IMR-90 (cell line): ENCODE data around the gene RASGRP3. TPM values are rescaled to one million over a fixed set of nuclear protein-coding genes. Genes with fewer than 3 reads are reported as not detected.

Source experiments
- ATAC-seq: fragments of 200-7000 bp; cut with Tn5 transposase; 2 replicates; pipeline ENCODE4 v1.9.1; 2020; ENCODE audit warnings: low read depth, mild to moderate bottlenecking, moderate library complexity
- BruUV-seq: library from RNA; stranded (reverse); fragments of 400-500 nt; replicated peaks from 2 replicates; lab custom pipeline; 2021; lab: Mats Ljungman, UMichigan
- CTCF ChIA-PET: fragments of 300-600 bp; formaldehyde crosslinking; extraction: SDS; loops from one replicate; lab custom pipeline; 2021; ENCODE audit warnings: antibody characterized with exemption; lab: Yijun Ruan, JAX
- POLR2A ChIA-PET: fragments of 300-600 bp; sonication (Branson Sonifier 250); formaldehyde crosslinking; loops from one replicate; lab custom pipeline; 2022; ENCODE audit warnings: antibody characterized with exemption; ENCODE audit not compliant: unreplicated experiment; lab: Charles Lee
- DNase-seq: peaks from one replicate; pipeline ENCODE4 v3.0.0; 2013
- H2AFZ ChIP-seq: replicated peaks from 2 replicates; pipeline ENCODE3; 2013; ENCODE audit warnings: low read length, mild to moderate bottlenecking; ENCODE audit not compliant: poor library complexity
- H2AK5ac ChIP-seq: 2 replicates; pipeline ENCODE4 v1.6.1; 2013; ENCODE audit warnings: low read depth, low read length, inconsistent platforms
- H2AK9ac ChIP-seq: replicated peaks from 2 replicates; pipeline ENCODE3; 2013; ENCODE audit warnings: mild to moderate bottlenecking, low read depth, low read length, moderate library complexity; ENCODE audit not compliant: poor library complexity
- H2BK120ac ChIP-seq: 2 replicates; pipeline ENCODE4 v1.6.1; 2013; ENCODE audit warnings: low read depth, low read length, inconsistent platforms
- H2BK15ac ChIP-seq: 3 replicates; pipeline ENCODE4 v1.6.1; 2013; ENCODE audit warnings: low read depth, low read length, inconsistent platforms
- H2BK20ac ChIP-seq: 2 replicates; pipeline ENCODE4 v1.6.1; 2013; ENCODE audit warnings: low read depth, mild to moderate bottlenecking, inconsistent platforms, low read length, moderate library complexity
- H2BK5ac ChIP-seq: 2 replicates; pipeline ENCODE4 v1.6.1; 2013; ENCODE audit warnings: mild to moderate bottlenecking, low read depth, low read length, inconsistent platforms; ENCODE audit not compliant: poor library complexity, severe bottlenecking
- H3K14ac ChIP-seq: replicated peaks from 2 replicates; pipeline ENCODE4 v1.6.1; 2013; ENCODE audit warnings: low read depth, low read length, inconsistent platforms
- H3K18ac ChIP-seq: 2 replicates; pipeline ENCODE4 v1.6.1; 2013; ENCODE audit warnings: low read depth, low read length, control low read depth
- H3K23ac ChIP-seq: 2 replicates; pipeline ENCODE4 v1.6.1; 2013; ENCODE audit warnings: low read depth, low read length, inconsistent platforms
- H3K27ac ChIP-seq: 2 replicates; pipeline ENCODE4 v1.5.1; 2013; ENCODE audit warnings: mild to moderate bottlenecking, control low read depth, low read length; ENCODE audit not compliant: insufficient read depth
- H3K27me3 ChIP-seq: 2 replicates; pipeline ENCODE4 v1.6.1; 2013; ENCODE audit warnings: low read length; ENCODE audit not compliant: control insufficient read depth, insufficient read depth
- H3K36me3 ChIP-seq: 2 replicates; pipeline ENCODE4 v1.6.1; 2013; ENCODE audit warnings: low read length, mixed read lengths; ENCODE audit not compliant: control insufficient read depth, insufficient read depth
- H3K4ac ChIP-seq: 2 replicates; pipeline ENCODE4 v1.6.1; 2013; ENCODE audit warnings: low read depth, low read length, inconsistent platforms
- H3K4me1 ChIP-seq: 2 replicates; pipeline ENCODE4 v1.6.1; 2013; ENCODE audit warnings: low read length, mixed read lengths; ENCODE audit not compliant: control insufficient read depth, insufficient read depth
- H3K4me2 ChIP-seq: 2 replicates; pipeline ENCODE4 v1.6.1; 2013; ENCODE audit warnings: low read depth, mild to moderate bottlenecking, control low read depth, low read length, moderate library complexity
- H3K4me3 ChIP-seq: 2 replicates; pipeline ENCODE4 v1.5.1; 2013; ENCODE audit warnings: low read depth, mild to moderate bottlenecking, control low read depth, low read length, moderate library complexity; ENCODE audit not compliant: insufficient read depth
- H3K56ac ChIP-seq: 2 replicates; pipeline ENCODE4 v1.6.1; 2013; ENCODE audit warnings: low read length, inconsistent platforms; ENCODE audit not compliant: insufficient read depth; ENCODE audit errors: extremely low read depth
- H3K79me1 ChIP-seq, 2 experiments: 2 replicates each; pipeline ENCODE4 v1.6.1; 2013; ENCODE audit warnings: low read length in 2 of 2, inconsistent platforms in 1 of 2, low read depth in 1 of 2
- H3K9ac ChIP-seq: 2 replicates; pipeline ENCODE4 v1.6.1; 2013; ENCODE audit warnings: low read depth, low read length, control low read depth
- H3K9me1 ChIP-seq: 2 replicates; pipeline ENCODE4 v1.6.1; 2013; ENCODE audit warnings: low read length, inconsistent platforms; ENCODE audit not compliant: insufficient read depth
- H3K9me3 ChIP-seq: 2 replicates; pipeline ENCODE4 v1.6.1; 2013; ENCODE audit warnings: low read length; ENCODE audit not compliant: control insufficient read depth, insufficient read depth
- H4K20me1 ChIP-seq: 2 replicates; pipeline ENCODE4 v1.6.1; 2013; ENCODE audit warnings: low read length, inconsistent platforms; ENCODE audit not compliant: insufficient read depth
- H4K5ac ChIP-seq: 2 replicates; pipeline ENCODE4 v1.6.1; 2013; ENCODE audit warnings: mild to moderate bottlenecking, low read depth, low read length, control low read depth
- H4K8ac ChIP-seq, 2 experiments: 2 replicates each; pipeline ENCODE4 v1.6.1; 2013; ENCODE audit warnings: low read depth in 2 of 2, low read length in 2 of 2, control low read depth in 1 of 2, inconsistent platforms in 1 of 2
- H4K91ac ChIP-seq: 2 replicates; pipeline ENCODE4 v1.6.1; 2013; ENCODE audit warnings: low read depth, low read length, inconsistent platforms; ENCODE audit not compliant: insufficient read depth
- BHLHE40 ChIP-seq: fragments of 150-350 bp; IDR thresholded peaks from 2 replicates; pipeline ENCODE4 v1.6.1; 2016; ENCODE audit warnings: mild to moderate bottlenecking, low read depth, low read length
- MXI1 ChIP-seq: IDR thresholded peaks from 2 replicates; pipeline ENCODE4 v1.6.1; 2012; ENCODE audit warnings: low read depth, mild to moderate bottlenecking, low read length, moderate library complexity, borderline replicate concordance
- WGBS, 2 experiments: methylation state at CpG; one replicate each; pipeline versions ENCODE4 v1.1.5 to v1.1.7; 2013; ENCODE audit warnings: missing lambda C conversion rate in 2 of 2; ENCODE audit not compliant: insufficient read length in 1 of 2; ENCODE audit errors: extremely low coverage in 2 of 2; 5-methylcytosine and 5-hydroxymethylcytosine counted together
- dilution Hi-C: fragments of 300-500 bp; cut with HindIII; formaldehyde crosslinking; loops from one replicate; pipeline ENCODE4 v1.14.3; 2018; ENCODE audit warnings: low sequenced_read_pairs; ENCODE audit not compliant: unreplicated experiment
- in situ Hi-C: fragments of 300-500 bp; cut with MboI; formaldehyde crosslinking; loops from 3 replicates; pipeline ENCODE4 v1.14.3; 2019; ENCODE audit warnings: low sequenced_read_pairs, inconsistent platforms, mixed read lengths
- intact Hi-C: fragments of 100-400 bp; cut with micrococcal nuclease; formaldehyde crosslinking; loops from 2 replicates; pipeline ENCODE4 v1.10.0; 2022
- polyA plus RNA-seq, 3 experiments: library from polyadenylated mRNA; depleted of rRNA; stranded (reverse); fragments of >200 nt; gene quantifications; 2 replicates each; pipeline ENCODE4 v1.2.3, GENCODE V29; 2012; ENCODE audit warnings: low replicate concordance in 1 of 3
- total RNA-seq: library from RNA; depleted of rRNA; stranded (reverse); fragments of >200 nt; gene quantifications from 2 replicates; pipeline ENCODE4 v1.2.3, GENCODE V29; 2012

Gene RASGRP3
- total and polyA plus RNA-seq, 2 of the 4 experiments (the other 2 are of a cell fraction), result 1.7 to 3.0 TPM

- Histone ChIP-seq H3K18ac (no peak overlapping the region), H3K9ac (no peak overlapping the region), H3K9me3 (no peaks in the 10 kb centered on the region), H3K27ac (no peak overlapping the region), H3K4ac (no peak overlapping the region), H2BK15ac (no peak overlapping the region), H3K27me3 (no peaks in the 10 kb centered on the region), H3K9me1 (no peaks in the 10 kb centered on the region), H4K91ac (no peak overlapping the region), H3K4me1 (peaks cover 6% of the 10 kb centered on the region), H2AK9ac (no peak overlapping the region), H2BK5ac (no peak overlapping the region), H4K5ac (no peak overlapping the region), H3K4me2 (no peak overlapping the region), H3K4me3 (no peak overlapping the region), H3K23ac (no peak overlapping the region), H3K79me1 (no peaks in the 10 kb centered on the region), H3K36me3 (no peaks in the 10 kb centered on the region), H2BK120ac (no peak overlapping the region), H2BK20ac (no peak overlapping the region), H2AK5ac (no peak overlapping the region), H2AFZ (no peak overlapping the region), H3K56ac (no peak overlapping the region), H3K14ac (no peak overlapping the region), H4K20me1 (no peaks in the 10 kb centered on the region), H4K8ac (no peak overlapping the region)
- TF ChIP-seq BHLHE40 (0 out of 2 replicates have a peak, but pooled peaks have one; percentile 39), MXI1 (no peak)
- in situ Hi-C loops (loop anchor here (25.0 kb wide), 1 partner anchor 766 kb away; no protein-coding TSS in a partner anchor), intact Hi-C loops (no loop called here), dilution Hi-C loops (no loop called here)
- POLR2A ChIA-PET, result interaction anchor here (0.6 kb wide), 1 partner anchor 19 kb away, joined by 4 read pairs; no protein-coding TSS in a partner anchor
- CTCF ChIA-PET, result interaction anchor here (1.8 kb wide), 1 partner anchor 12 kb away, joined by 4 read pairs; no protein-coding TSS in a partner anchor
- DNase-seq (peak; percentile 52), ATAC-seq (peak; percentile 60)
- WGBS, 2 experiments, result no CpG with 5 or more reads among the region's 1 CpG
- no TSS peak for BruUV-seq
Measured at GRCh38 chr2:33552758-33553461, 76.5 kb downstream of the RASGRP3 start.
